HG03039 (cell line): Measurements from ENCODE around the gene PAPPA.

Source experiments
- ATAC-seq: cut with Tn5 transposase; IDR thresholded peaks from one replicate; pipeline ENCODE4 v1.9.1; 2021; ENCODE audit warnings: mild to moderate bottlenecking, moderate library complexity; ENCODE audit not compliant: unreplicated experiment

The PAPPA gene

DNA sequence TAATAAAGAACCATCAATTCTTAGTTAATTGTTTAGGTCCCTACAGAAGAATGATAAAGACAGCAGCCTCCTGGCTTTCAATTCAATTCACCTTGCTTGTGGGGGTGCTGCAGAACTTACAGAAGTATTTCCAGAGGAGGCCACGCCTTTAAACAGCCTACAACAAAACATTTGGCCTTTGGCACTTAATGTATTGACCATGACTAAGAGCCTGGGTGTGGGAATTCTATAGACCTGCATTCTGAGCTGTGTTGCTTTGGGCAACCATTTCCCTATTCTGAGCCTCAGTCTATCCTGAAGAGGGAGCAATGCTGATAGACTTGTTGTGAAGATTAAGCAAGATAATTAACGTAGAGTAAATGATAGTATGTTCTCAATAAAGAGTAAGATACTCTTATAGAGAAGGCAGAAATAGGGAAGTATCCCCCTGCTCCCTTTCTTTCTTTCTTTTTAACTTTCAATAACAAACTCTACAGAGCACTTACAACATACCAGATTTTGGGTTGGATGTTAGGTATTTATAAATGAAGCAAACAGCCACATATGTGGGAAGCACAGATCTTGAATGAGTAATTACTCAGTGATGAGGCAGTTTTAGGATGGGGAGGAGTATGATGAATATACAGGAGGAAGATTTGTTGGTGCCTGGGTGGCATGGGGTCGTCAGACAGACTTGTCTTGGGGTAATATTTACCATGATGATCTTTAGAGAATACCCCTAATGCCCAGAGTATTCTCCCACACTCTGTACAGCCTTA is 28.4 kb downstream of the PAPPA start:
- ATAC-seq, result no peak

DNA sequence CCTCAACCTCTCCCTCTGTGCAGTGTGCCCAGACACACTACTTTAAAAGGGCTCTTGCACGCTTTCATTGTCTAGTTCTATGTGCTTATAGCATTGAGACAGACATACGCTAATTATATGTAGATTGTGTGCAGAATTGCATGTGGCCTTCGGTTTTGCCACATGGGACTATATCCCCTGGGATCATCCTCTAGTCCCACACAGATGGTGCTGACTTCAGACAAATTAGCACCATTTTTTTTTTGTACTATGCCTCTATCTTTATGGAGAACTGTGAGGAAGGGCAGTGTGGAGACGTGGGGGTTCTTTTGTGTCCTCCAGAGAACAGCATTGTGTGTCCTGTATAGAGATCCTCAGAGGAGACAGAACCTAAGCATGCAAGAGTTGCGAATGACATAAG is 29.3 kb downstream of the PAPPA start:
- no peak for ATAC-seq

DNA sequence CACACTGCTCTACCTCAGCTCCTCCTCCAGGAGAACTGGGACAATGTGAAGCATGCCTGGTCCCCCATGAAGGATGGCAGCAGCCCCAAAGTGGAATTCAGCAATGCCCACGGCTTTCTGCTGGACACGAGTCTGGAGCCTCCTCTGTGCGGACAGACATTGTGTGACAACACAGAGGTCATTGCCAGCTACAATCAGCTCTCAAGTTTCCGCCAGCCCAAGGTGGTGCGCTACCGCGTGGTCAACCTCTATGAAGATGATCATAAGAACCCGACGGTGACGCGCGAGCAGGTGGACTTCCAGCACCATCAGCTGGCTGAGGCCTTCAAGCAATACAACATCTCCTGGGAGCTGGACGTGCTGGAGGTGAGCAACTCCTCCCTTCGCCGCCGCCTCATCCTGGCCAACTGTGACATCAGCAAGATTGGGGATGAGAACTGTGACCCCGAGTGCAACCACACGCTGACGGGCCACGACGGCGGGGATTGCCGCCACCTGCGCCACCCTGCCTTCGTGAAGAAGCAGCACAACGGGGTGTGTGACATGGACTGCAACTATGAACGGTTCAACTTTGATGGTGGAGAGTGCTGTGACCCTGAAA is 34.1 kb downstream of the PAPPA start:
- no peak for ATAC-seq

DNA sequence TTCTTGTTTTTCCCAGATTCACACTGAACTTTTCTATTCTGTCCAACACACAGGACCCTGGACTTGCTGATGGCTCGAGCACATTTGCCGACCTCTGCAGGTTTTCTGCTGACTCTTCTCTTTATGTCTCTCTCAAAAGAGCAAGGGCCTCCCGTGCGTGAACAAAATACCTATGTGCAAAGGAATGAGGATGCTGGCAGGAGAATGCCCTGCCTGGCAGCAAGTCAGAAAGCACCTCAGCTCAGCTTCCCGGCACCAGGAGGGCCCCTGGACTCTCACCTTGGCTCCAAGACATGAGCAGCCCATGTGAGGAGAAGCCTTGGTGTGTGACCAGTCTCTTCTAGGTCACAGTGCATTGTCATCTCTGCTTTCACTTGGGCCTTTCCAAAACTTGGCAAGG is 36.1 kb downstream of the PAPPA start:
- ATAC-seq, result no peak

DNA sequence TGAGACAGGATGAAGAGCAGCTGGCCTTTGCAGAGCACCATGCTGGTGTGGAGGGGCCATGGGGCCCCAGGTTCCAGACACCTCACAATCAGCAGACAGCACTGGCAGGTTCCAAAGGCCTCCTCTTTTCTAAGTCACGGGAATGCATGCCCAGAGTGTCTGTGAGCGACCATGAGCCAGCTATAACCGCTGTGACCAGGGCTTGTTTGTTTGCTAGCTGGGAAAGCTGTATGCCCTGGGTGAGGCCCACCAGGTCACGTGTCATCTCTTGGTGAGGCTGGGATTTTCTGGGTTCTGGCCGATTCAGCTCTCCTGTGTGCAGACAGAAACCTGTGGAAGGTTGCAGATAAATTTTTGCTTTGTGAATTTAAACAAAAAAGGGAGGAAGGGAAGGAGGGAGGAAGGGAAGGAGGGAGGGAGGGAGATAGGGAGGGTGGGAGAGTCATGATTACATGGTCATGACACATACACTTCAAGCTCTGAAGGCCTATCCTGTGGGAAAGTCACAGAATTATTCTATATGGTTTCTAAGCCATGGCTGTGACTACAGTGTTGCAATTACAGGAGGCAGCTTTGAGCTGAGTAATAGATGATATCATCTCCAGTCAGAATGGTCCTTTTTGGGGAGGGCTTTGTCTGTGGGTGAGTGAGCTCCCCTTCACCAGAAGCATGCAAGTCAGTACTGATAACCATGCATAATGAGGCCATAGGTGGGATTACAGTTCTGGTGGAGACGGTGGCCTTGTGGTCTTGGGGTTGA is 37.2 kb downstream of the PAPPA start:
- no peak for ATAC-seq

DNA sequence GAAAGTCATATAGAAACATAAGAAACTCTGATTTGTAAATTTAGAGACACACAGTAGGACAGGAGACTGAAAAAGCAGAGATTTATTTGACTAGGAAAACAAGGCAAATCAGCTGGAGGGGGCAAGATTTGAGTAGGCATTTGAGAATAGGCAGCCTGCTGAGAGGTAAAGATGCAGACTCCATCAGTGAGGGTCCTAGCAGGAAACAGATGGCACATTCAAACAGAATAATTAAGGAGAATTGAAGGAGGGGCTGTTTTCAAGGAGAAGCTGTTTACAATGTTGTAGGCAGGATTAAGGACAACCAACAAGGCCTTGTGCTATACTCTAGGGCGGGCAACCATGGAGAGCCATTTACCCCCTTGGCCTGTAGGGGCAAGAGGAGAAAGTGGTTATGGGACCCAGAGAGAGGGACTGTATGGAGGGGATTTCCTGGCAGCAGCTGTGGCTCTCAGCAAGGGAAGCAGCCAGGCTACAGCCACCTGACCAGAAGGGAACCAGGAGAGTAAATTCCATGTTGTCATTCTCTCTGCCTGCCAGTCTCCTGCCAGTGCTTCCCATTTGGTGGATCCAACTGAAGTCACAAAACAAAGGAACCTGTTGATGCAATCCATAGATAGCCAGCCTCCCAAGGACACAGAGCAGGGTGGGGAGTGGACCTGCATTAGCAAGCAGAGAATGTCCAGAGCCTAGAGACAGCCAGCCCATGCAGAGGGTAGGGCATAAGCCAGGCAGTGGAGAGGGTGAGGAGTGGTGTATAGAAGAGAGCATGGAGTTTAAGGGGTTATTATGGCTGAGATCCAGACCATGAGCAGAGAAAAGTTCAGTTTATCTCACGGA is 38.2 kb downstream of the PAPPA start:
- no peak for ATAC-seq

DNA sequence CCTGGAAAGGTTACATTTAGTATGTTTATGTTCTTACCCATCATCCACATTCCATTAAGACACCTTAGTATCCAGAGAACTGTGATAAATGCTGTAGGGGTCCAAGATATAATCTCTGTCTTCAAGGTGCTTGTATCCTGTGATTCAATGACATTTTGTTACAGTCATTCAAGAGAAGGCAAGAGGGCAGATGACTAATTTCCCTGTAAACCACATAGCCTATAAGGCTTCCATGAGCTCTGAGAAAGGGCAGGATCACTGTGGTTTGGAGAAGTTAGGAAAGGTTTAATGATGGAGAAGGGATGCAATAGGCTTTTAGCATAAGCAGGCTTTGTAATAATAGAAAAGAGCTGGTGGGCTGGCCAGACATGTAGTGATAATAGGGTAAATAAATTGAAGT is 40.0 kb downstream of the PAPPA start:
- no peak for ATAC-seq

DNA sequence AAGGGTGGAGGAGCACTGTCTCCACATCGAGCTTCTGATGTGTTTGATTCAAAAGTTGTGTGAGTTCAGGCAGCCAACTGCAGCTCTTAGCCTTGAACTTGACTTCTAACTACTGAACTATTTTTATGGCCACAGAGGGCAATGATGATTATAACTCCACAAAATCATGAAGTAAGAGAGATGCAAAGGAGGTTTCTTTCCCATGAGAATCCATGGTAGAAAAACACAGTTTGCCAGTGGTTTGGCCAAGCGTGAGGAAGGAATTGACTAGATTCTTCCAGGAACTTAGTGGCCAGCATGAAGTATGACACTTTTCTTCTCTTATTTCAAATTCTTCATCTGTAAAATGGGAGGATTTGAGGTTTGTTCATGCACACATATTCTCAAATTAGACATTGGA is 43.2 kb downstream of the PAPPA start:
- no peak for ATAC-seq

DNA sequence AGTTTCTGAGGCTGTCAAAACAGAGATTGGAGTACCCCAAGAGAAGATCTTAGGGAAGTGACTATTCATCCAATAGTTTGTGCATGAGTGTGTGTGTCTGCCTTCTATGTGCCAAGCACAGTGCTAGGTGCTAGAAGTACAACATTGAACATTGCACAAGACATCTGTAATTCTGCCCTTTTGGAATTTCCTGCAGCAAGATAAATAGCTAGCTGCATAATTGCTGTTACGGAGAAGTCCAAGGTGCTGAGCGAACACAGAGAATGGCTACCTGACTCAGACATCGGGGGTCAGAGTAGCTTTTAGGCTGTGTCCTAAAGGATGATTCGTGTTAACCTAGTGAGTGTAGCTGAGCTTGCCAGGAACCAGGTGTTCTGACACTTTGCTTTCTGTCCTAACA is 44.8 kb downstream of the PAPPA start:
- ATAC-seq, result no peak

DNA sequence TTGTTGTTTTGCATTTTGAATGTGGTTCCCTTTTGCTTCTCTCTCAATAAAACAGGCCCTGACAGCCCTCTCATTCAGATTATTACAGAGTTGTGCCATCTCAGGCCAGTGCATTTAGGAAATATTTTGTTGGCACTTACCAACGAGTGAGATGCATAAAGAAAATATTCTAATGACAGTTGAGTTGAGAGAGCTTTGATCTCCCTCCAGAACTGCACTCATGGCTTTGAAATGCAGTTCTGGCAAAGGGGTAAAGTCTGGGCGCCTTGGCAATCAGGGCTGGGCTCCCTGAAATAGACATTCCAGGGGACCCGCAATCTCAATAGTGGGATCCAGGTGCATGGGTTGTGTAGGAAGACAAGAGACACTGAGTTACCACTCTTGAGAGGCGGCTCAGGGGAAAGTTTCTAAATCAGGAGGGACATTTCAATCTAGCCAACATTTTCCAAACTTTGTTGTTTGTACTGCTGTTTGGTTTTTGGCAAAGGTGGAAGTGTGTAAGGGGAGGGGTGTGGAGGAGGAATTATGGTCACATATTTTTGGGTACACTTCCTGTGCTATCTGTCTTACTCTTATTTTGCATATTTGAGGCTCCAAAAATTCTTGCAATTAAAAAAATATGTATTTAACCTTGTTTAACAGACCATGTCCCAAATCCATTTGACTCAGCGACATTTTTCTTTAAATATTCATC is 48.8 kb downstream of the PAPPA start:
- no peak for ATAC-seq

DNA sequence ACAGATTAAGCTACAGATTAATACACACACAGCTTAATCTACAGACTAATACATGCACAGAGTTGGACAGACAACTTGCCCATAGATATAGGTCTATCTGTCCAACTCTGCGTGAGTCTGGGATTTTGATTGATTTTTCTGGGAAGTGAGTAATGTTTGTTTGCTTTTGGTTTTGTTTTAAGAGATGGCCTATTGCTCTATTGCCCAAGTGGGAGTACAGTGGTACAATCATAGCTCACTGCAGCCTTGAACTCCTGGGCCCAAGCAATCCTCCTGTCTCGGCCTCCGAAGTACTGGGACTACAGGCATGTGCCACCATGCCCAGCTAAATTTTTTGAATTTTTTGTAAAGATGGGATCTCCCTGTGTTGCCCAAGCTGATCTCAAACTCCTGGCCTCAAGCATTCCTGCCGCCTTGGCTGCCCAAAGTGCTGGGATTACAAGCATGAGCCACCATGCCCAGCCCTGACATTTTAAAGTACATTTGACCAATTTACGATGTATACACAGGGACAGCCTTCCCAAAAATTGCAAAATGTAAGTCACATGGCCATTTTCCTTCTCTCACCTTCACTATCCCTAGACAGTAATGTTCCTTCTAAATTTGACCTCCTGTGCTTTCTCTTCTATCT is 50.8 kb downstream of the PAPPA start:
- no peak for ATAC-seq

DNA sequence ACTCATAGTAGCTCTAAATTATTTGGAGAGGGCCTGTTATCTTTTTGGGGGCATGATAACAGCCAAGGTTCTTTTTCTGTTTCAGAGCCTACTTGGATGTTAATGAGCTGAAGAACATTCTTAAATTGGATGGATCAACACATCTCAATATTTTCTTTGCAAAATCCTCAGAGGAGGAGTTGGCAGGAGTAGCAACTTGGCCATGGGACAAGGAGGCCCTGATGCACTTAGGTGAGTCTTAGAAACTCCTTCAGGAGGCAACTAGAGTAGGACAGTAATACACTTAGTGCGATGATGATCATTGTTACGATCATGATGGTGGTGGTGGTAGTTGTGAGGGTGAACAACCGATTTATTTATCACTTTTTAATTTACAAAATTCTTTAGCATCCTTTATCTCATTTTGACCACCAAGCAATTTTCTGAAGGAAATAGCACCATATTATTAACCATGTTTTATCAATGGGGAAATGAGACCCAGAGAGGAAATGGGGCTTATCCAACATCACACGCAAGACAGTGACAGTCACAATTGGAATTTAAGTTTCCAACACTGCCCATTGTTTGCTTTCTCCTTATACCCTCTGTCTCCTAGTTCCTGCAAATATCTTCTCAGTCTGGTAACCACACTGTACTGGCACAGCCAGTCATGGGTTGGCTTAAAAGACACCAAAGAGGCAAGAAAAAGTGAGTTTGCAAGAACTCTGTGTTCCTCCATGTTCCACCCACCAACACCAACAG is 54.0 kb downstream of the PAPPA start:
- no peak for ATAC-seq

DNA sequence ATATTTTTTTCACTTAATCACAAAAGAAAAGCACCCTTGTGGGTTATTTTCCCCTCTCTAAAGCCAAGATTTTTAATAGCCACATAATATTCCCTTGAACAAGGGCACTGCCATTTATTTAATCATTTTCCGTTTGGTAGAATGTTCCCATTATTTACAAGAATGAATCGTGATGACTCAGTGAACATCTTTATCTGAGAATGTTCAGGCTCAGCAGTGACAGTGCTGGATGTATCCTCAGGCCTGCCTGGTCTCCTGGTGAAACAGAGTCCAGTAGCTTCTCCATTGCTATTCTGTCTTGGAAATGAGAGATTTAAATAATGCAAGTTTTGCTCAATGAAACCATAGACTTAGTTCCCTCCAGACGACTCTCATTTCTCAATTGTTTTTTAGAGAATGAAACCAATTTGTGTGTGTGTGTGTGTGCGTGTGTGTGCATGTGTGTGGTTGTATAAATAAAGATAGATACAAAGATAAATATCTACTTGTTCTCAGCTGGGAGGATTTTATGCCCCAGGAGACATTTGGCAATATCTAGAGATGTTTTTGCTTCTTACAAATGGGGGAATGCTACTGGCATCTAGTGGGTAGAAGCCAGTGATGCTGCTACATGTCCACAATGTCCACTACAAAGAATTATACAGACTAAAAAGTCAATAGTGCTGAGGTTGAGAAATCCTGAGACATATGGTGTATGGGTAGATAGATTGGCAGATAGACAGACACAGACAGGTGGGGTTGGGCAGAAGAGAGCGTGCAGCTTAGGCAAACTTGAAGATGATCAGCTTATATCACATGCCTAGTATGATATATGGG is 55.0 kb downstream of the PAPPA start:
- ATAC-seq, result no peak

DNA sequence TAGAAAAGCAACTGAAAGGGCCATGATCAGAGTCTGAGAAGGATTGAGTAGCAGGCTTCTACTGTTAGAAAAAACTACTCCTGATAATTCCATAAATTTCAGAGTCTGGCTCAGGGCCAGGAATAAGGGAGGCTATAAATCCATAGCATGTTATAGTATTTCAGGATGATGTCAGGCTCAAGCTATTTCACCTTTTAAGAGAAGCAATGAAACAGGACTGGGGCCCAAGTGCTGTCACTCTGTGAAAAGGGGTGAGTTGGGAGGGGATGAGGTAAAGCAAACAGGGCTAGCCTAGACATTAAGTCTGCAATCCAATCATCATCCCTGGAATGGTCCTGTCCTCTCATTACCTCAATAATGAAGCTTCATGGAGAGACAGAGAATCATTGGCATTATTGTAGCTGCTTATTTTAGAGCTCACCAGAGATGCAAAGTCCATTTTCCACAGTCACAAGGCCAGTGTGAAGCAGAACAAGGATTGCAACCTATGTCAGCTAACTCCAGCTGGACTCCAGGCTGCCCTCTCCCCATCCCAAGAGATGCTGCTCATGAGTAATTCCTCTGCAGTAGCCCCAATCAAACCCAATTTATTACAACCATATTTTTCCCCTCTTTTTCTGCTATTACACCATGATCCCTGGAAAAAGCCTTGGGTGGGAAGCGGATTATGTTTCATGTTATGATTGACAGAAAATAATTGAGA is 56.0 kb downstream of the PAPPA start:
- no peak for ATAC-seq

DNA sequence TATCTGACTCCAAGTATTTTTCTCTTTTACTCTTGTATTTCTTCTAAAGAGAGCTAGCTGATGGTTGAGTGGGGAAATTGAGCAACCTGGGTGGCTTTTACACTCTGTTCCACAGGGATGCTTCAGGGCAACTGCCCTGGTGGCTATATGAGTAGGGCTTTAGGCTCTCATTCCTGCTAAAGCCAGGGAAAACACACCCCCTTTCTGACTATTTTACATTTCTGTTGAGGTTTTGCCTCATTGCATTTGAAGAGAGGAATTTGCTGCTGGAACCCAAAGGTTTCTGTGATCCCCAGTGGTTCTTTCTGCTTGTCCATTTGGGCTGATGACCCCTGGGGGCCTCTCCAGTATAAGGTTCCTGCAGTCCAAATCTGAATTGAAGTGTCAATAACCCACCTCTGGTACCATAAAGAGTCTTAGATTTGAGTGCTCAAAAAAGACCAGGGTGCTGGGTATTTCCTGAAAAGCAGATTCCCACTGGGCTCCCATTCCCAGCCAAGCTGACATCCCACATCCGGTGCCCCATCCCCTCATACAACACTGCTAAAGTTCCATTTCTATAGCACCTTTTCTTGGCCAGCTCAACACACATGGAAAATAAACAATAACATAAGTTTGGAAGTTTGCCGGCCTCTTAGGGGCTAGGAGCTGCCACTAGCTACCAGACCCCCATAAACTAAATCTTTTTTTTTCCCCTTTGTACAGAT is 59.5 kb downstream of the PAPPA start:
- ATAC-seq, result no peak

DNA sequence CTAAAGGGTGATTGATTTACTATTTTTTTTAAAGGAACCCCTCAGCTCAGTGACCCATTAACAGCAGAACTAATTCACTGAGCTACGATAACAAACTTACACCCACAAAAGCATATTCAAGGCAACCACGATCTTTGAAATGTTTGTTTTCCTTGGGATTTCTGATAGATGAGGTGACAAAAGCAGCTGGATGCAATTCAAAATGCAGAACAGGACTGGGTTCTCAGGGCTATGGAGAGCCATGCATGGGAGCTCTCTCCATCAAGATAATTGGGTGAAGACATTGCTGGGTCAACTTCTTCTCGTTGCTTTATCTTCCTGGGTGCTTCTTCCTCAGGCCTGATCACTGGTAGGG is 60.1 kb downstream of the PAPPA start:
- no peak for ATAC-seq

DNA sequence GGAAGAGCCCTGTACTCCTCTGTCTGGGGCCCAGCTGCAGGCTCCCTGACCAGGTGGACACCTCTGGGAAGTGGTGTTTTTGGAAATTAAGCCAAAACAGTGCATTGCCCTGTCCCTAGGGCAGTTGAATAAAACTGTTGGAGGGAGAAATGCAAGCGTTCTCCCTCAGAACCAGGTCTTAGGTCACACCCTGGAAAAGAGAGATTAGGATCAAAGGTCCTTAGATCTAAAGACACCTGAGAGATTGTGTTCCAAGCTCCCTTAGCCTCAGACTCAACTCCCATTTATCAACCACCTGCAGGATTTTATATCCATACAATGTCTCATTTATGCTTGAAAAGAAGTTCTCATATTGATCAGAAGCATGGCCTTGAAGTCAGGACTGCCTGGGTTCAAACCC is 64.8 kb downstream of the PAPPA start:
- ATAC-seq, result no peak

DNA sequence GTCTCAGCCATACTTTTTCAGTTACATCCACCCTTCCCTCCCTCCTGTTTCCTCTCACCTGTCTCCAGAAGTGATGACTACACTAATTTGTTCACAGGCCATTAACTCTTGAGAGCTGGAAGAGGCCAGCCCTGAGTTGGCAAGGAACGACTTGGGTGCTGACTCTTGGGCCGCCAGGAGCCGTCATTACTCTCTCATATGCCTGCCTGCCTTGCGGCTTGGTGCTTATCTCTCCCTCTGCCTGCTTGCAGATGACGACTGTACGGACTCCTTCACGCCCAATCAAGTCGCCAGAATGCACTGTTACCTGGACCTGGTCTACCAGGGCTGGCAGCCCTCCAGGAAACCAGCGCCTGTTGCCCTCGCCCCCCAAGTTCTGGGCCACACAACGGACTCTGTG is 66.1 kb downstream of the PAPPA start:
- no peak for ATAC-seq
